C1 segment of cervical spinal cord (tissue), 14 donors: ENCODE data around the gene SUMO1.
A peak's percentile ranks its signal among the peaks of the same experiment; 100 is the strongest.

Experiments
- DNase-seq, 14 donors: peaks; one replicate each; lab custom pipeline; 2025; lab: John Stamatoyannopoulos, UW

SUMO1 gene

GRCh38 chr2:202157211-202157990 is 81.0 kb downstream of the SUMO1 start:
- DNase-seq, result peak in 1 of 14 donors; percentile 11
